HG02588 (cell line): Measurements from ENCODE around the gene SMAD7.

Source experiments
- ATAC-seq: cut with Tn5 transposase; IDR thresholded peaks from one replicate; pipeline ENCODE4 v1.9.1; 2021; ENCODE audit warnings: mild to moderate bottlenecking, moderate library complexity; ENCODE audit not compliant: unreplicated experiment

The SMAD7 gene

DNA sequence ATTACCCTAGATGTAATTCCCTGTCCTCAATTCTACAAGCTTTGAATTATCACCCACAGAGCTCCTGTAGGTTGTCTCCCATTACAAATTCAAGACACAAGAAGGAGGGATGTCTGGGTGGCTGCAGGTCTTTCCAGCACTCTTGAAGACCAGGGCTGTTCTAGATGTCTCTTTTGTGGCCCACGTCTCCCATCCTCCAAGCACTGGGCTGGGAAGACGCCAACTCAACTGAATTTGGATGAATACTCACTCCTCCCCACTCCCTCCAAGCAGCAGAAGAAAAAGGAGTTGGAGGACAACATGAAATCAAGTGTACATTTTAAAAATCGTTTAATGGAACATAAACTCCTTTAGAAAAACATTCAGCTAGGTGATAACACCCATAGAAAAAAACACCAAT is 31.2 kb downstream of the SMAD7 start:
- ATAC-seq, result no peak

DNA sequence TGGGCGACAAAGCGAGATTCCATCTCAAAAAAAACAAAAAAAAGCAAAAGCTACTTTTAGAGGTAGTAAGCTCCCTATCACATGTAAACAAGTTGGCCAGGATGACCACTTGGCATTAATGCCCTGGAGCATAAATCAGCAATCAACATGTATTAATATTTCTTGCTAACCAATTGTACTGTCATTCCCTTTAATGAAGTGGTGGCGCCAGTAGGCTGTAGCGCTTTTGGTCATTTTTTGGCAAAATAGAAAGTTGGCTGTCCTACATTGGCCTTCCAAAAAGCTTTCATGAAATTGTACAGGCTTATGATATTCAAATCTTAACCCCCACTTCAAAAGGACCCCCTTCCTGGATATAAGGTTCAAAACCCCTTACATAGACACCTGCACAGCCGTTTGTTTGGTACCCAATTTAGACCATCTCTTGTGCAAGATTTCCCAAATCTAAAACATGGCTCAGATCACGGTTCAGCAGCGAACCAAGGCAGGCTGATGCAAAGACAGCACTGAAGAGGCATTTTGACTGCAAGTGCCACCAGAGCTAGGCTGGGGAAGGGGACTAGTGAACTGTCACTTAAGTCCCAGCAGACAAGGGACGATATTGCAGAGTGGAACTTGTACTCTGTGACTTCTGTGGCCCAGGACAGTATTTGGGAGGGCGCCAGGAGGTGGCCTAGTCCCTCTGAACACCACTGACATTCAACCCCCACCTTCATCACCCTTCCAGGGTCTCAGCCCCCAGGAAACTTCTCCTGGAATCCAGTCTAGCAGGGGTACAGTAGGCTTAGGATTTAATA is 31.9 kb downstream of the SMAD7 start:
- ATAC-seq, result no peak

DNA sequence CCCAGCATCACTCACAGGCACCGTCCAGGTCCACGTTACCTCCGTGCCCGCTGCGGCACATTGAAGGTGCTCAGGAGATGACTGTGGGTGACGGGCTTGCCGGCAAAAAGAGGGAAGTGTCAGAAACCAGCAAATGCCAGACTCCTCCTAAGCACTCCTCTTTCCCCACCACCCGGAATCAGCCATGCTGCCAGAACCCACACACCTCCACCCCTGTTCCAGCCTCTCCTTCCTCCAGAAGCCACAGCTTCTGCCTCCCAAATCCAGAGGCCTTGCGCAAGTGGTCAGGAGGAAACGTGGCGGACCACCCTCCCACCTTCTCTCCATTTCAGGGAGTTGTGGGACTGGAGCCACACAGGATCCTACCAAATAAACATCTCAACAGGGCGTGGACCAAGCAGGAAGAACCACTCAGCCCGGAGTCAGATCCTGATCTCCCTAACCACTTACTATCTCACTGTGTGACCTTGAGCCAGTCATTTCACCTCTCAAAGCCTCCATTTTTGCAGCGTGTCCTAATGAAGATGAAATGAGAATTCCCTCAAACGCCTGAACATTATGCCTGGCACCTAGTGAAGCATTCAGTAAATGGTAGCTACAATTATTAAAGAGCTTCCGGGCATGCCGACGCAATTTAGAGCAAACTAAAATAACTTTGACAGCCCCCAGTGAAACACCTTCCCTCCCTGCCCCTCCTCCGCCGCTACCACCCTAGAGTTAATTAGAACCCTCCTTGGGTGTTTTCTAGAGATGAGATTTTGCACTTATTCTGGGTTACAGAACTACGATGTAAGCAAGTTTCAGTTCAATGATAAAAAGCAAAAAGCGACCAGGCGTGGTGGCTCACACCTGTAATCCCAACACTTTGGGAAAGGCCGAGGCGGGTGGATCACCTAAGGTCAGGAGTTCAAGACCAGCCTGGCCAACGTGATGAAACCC is 32.9 kb downstream of the SMAD7 start:
- ATAC-seq, result no peak

DNA sequence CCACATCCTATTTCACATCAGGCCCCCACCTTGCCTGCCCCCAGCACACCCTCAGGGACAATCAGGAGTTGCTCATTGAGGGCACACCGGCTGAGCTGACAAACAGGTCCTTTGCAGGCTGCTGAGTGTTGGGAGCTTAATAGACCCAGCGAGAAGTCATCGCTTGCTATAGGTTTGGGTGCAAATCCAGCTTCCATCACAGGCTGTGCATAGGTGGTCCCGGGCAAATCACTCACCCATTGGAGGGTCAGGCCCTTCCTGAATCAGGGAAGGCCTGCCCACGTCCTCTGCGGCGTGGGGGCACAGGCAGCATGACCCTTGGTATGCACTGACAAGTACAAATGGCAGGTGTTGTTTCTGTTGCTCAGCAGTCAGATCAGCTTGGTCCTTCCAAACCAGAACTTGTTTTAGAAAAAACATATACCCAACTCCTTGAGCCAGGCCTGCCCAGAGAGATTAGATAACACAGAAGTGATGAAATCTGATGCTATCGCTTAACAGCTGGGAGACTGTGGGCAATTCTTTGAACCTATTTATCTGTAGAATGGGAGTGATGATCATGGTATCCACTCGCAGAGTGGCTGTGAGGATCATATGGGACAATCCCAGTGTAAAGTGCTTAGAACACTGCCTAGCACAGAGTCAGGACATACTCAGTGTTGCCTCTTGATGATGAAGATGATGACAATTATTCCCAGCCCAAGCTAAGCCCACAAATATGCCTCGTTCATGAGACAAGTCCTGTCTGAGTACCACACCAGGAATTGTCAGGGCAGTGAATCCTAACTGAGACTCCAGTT is 34.9 kb downstream of the SMAD7 start:
- no peak for ATAC-seq

DNA sequence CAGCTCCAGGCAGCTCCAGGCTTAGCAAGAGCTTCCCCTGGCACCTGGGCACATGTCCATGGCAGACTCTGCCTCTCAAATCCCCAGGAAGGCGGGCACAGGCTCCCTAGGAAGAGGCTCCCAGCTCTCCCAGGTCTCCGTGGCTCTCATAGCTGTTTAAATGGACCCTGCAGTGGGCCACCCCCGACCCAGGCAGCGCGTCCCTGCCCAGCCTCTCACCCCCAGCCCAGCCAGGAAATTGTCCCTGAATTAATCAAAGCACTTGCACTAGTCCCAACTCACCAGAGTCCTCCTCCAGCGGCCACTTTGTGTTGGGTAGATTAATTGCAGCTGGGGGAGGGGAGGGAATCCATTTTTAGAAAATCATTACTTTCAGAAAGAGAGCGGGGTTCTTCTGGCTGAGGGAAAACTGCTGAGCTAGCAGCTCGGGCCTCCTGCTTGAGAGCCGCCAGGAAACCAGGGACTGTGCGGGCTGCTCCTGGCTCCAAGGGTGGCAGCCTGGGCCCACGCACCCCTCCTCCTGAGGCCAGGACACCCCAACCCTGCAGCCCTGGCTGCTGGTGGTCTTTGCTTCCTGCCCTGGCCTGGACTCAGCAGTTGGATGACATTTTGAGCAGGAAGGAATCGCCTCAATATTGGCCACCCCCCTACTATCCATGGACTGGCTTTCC is 36.0 kb downstream of the SMAD7 start:
- ATAC-seq, result no peak

DNA sequence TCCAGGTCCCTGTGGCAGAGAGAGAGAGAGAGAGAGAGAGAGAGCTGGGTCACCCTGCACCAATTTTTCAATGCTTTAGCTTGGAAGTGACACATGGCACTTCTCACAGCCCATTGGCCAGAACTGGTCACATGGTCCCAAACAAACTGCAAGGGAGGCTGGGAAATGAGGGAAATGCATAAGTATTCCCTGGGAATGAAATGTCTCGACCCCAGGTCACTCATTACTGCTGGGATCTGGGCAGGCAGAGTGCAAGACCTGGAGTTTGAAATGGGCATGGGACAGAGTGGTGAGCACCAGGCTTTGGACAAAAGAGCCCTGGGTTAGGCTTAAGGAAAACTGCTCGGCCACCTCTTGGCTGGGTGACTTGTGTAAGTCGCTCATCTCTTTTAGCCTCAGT is 37.0 kb downstream of the SMAD7 start:
- no peak for ATAC-seq

DNA sequence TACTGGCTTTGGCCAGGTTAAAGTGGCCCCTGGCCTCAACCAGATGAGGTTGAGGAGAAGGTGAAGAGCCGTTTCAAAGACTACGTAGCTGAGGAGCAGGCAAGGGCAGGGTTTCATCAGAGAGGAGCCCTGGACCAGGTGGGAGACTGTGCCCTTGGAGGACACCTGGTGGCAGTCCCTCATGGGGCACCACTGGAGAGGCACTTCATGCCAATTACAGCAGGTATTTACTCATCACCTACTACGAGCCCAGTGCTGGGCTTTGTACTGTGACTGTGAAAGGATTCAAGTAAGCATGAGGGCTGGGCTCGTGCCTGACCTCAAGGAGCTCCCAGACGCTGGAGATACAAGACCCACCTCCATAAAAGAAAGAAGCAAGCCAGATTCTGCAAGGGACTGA is 37.6 kb downstream of the SMAD7 start:
- no peak for ATAC-seq

DNA sequence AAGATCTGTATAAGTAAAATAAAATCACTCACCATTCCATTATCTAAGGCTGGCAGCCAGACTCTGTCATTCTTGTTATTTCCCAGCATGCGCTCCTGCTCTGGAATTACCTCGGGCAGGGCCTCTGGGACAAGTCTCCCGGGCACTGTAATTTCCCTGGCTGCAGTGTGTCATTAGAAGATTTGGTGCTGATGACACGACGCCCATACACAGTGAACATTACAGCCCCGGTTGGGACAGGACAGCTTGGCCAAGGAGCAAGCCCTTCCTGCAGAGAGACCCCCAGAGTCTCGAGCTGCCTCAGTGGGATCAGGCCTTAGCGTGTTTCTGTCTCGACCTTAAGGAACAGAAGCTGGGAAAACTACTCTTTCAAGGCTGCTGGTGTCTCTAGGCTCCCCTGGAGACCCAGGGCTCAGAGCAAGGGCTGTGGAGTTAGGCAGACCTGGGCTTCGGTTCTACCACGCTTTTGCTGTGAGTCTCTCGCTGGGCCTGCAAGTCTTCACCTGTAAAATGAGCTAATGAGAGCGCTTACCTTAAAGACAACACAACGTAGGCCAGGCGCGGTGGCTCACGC is 39.7 kb downstream of the SMAD7 start:
- ATAC-seq, result no peak

DNA sequence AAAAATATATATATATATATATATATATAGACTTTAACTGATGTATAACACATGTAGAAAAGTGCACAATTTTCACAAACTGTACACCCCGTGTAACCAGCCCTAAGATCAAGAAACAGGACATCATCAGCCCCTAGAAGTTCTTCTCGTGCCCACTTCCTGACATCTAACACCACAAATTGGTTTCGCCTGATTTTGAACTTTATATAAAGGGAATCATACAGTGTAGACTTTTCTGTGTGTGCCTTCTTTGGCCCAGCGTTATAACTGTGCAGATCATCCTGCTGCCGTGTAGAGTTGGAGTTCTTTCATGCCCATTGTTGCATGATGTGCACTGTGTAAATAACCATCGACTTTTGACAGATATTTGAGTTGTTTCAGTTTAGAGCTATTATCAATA is 41.0 kb downstream of the SMAD7 start:
- ATAC-seq, result no peak

DNA sequence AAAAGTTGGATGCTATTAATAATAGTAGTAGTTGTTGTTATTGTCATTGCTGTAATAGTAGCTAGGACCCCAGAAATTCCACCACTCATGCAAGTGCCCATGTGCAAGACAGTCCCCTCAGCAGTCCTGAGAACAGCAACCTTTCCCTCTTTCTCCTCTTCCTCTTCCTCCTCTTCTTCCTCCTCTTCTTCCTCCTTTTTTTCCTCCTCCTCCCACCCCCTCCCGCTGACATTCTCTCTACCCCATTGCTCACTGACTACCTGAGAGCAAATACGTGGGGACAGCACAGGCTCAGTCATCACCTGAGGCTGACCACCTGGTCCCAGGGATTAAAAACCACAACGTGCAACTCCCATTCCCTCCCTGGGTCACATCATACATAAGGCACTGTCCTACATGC is 41.8 kb downstream of the SMAD7 start:
- no peak for ATAC-seq

DNA sequence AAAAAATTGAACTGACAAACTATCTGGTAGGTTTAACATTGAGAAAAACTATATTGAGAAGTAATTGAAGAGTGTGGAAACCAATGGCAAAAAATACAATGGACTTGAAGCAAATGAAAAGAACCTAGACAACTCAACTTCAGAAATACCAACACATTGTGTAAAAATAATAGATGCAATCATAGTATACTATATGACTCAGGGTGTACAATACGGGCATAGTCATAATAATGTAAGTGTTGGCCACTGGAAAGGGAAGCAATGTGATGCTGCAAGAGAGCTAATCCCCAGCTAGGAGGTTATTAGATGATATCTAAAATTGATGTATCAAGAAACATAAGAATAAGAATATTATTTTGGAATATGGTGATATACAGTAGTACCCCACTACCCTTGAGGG is 45.3 kb downstream of the SMAD7 start:
- ATAC-seq, result no peak

DNA sequence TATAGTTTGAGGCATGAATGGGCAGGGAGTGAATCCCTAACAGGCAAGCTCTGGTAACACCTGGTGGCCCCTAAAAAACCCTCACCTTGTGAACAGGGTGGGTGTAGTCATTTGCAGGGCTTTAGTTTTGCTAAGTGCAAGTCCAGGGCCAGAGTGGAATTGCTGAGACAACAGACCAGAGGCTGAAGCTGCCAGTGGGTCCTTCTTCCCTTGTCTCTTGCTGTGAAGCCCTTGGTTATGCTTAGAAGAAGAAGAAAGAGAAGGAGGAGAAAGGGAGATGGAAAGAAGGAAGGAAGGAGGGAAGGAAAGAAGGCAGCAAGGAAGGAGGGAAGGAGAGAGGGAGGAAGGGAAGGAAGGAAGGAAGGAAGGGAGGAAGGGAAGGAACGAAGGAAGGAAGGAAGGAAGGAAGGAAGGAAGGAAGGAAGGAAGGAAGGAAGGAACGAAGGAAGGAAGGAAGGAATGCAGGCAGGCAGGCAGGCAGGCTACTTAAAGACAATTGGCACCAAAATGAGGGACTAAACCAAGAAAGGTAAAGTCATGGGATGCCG is 45.8 kb downstream of the SMAD7 start:
- no peak for ATAC-seq

DNA sequence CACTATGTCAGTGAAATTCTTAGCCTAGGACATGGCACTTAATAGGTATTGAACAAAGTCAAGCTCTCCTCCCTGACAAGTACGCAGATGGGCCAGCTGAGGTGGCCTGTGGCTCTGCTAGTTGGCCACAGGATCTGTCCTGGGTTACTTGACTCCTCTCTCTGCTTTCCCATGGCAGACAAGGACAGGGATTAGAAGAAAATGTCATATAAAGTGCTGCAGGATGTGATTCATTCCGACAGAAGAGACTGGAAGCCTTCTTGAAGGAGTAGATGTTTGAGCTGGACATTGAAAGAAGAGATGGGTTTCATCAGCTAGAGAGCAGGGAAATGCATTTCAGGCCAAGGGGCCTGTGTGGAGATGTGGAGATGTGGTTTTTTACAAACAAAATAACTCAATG is 46.7 kb downstream of the SMAD7 start:
- ATAC-seq, result no peak

DNA sequence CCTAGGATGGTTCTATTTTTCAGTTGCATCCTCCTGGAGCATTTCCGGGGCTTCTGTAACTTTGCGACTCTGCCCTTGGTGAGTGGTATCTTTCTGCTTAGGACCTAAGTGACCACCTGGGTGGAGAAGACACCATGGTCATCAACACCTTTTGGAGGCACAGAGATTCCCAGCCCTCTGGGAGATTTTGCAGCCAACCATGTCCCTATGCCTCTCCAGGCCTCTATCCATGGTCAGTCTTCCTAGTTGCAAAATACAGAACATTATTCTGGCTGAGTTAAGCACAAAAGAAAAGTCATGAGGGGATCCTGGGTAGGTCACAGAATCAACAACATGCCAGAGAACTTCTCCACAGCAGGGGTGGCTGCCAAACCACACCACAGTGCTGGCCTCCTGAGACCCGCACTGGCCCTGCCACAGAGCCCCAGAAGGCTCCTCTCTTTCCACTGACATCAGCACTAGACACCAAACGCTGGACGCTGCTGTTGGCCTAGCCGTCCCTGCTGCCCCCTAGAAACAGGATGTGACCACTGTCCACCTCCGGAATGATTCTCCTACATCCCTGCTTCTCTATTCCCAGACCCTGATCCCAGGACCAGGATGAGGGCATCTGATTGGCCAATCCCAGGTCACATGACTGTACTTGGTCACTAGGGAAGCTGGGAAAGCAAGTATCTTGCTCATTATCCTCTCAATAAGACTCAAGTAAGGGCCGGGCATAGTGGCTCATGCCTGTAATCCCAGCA is 47.7 kb downstream of the SMAD7 start:
- ATAC-seq, result no peak

DNA sequence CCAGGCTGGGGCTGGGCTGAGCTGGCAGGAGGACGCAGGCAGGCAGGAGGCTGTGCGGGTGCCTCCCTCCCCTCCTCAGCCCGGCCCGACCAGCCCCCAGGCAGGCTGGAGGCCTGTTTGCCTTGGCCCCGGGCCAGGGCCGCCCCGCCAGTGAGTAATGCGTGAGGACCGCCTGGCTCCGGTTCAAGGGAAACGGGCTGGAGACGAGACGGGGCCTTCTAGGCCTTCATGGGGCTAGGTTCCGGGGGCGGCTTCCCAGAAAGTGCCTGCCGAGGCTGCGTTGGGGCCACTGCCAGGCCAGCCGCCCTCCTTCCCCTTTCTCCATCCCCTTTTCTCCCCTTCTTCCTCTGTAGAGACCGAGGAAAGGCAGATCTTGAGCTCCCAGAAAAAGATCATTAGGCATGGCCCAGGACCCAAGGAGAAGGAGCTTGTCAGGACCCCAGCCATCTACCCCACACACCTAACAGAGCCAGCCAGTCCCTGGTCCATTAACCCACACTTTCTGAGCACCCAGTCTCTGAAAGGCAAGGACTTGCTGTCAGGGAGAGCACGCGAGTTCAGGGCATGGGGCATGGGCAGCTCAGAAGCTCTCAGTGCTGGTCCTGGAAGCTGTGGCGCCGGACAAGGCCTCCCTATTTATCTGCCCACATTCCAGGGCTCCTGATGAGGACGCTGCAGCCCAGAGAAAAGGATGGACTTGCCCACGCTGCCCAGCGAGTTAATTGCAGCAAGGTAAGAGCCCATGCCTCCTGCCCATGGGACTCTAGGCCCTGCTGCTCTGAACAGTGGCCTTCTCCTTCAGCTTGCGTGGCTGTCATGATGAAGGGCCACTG is 48.5 kb downstream of the SMAD7 start:
- no peak for ATAC-seq

DNA sequence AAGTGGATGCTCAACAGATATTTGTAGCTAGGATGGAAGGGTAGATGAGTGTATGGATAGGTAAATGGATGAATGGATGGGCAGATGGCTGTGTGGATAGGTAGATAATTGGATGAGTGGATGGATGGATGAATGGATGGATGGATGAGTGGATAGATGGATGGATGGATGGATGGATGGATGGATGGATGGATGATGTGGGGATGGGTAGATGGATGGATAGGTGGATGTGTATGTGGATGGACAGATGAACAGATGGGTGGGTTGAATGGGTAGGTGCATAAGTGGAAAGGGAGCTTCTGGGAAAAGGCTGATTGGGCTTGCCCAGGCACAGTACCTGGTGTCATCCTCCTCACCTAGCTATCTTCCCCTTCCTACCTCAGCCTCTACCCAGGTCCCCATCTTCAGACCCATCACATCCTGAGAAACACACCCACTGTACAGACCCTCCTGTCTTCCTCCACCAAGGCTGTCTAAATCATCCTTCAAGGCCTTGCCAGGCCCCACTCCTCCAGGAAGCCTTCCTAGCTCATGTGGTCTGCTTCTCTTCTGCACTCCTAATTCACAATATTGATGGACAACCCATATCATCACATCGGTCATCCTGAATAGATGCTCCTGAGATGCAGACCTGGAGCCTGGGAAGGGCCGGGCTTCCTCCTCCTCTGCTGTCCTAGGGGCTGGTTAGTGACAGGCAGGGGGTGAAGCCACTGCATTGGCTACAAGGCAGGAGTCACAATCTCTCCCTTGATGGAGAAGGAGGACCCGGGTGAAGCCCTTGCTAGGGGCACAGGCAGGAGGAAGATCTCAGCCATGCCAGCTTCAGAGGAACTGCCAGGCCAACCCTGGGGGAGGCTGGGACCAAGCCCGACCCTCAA is 49.4 kb downstream of the SMAD7 start:
- no peak for ATAC-seq

DNA sequence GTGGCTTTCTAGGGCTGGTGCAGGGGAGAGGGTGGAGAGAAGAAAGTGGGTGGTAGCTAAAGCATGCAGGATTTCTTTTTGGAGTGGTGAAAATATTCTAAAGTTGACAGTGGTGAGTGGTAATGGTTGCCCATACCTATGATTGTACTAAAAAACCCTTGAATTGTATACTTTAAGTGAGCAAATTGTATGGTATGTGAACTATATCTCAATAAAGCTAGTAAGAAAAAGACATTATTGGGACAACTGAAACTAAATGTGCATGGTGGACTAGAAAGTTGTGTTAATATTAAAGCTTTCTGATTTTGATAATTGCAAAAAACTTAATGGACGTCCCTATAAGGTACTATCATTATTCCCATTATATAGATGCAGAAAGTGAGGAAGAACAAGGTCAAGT is 50.3 kb downstream of the SMAD7 start:
- no peak for ATAC-seq
